T-helper 2 cell treated with Interferon-gamma antibody and Interleukin-4, amounts not matched to agents 100 ng/mL and 5 ng/mL, for 36 hours (primary cell): ENCODE data around the gene PRSS16. TPM values are rescaled to one million over a fixed set of nuclear protein-coding genes. Genes with fewer than 3 reads are reported as not detected.
"Not testable (repeated sequence)": the region's sequence is repeated elsewhere in the genome, so short reads cannot be mapped to it uniquely, and the experiment has no call there.

ENCODE experiments used
- intact Hi-C: fragments of 100-400 bp; cut with micrococcal nuclease; formaldehyde crosslinking; loops from one replicate; pipeline ENCODE4 v1.15.1; 2023
- total RNA-seq: library from RNA; stranded (reverse); gene quantifications from 2 replicates; pipeline ENCODE4 v1.2.3, GENCODE V29; 2022

The PRSS16 gene, protein sequence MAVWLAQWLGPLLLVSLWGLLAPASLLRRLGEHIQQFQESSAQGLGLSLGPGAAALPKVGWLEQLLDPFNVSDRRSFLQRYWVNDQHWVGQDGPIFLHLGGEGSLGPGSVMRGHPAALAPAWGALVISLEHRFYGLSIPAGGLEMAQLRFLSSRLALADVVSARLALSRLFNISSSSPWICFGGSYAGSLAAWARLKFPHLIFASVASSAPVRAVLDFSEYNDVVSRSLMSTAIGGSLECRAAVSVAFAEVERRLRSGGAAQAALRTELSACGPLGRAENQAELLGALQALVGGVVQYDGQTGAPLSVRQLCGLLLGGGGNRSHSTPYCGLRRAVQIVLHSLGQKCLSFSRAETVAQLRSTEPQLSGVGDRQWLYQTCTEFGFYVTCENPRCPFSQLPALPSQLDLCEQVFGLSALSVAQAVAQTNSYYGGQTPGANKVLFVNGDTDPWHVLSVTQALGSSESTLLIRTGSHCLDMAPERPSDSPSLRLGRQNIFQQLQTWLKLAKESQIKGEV
- total RNA-seq = 1.3 and 1.9 TPM in 2 replicates

DNA sequence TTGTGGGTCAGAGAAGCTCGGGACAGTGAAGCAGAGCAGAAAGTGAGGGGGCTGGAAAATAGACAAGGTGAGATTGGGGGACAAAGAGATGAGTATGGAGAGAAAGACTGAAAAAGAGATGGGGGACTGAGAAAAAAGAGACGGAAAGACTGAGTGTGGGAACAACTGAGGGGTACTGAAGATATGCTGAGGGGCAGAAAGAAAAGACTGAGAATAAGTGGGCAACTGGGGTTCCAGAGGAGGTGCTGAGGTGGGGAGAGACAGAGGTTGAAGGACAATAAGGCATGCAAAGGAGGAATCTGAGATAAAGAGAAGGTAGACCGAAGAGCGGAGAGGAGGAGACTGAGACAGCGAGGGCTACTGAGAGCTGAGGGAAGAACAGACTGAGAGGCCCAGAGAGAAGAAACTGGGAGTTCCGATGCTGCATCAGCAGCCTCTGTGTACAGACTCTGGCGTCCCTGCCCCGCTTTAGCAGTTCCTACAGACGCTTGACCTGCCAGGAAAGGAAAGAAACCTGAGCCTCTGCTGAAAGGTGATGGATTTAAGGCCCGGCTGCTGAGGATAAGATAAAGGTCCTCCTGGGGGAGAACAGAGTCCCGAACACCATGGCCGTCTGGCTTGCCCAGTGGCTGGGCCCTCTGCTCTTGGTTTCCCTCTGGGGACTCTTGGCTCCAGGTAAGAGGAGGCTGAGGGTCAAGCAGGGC is at the start of gene PRSS16:
TSS of gene PRSS16 (plus strand) at position 569 of the 704 bp plus-strand sequence. CDS start at position 606, 37 bp downstream.
- intact Hi-C loops = no loop called here

DNA sequence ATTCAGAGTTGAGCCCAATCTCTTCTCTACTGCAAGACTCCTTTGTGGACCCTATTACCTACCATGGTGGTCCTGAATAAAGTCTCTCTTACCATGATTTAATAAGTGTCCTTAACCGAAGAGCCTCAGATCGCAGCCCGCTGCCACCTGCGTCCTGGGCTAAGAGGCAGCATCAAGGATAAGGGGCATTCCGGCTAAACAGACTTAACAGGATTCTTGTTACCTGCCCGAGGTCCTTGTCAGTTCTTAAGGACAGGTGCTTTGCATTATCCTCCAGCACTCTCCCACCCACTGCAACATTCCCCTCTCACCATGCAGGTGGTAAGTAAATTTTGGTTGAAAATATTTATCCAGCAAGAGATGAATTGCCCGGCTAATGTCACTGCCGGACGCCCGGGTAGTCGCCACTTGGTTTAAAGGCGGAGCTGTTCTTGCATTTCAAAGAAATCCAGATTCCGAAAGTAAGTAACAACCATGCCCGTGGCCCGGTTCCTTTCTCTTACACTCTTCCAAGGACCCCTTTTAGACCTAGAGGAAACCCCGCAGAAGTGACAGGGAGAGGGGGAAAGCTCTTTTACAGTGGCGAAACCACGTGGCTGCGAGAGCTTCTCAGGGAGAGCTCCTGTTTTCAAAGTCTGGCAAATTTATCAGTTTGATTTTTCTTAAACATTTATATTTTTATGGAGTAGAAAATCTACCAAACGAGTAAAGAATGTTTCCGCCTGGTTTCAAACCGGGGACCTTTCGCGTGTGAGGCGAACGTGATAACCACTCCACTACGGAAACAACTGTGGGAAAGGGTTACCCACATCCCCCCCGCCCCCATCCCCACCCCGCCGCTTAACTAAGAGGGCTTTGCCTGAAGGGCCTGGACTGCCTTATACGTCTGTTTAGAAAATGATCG is 41.9 kb upstream of the PRSS16 start:
- intact Hi-C loops = loop anchor here (5.0 kb wide), 1 partner anchor 47 kb away; no protein-coding TSS in a partner anchor

DNA sequence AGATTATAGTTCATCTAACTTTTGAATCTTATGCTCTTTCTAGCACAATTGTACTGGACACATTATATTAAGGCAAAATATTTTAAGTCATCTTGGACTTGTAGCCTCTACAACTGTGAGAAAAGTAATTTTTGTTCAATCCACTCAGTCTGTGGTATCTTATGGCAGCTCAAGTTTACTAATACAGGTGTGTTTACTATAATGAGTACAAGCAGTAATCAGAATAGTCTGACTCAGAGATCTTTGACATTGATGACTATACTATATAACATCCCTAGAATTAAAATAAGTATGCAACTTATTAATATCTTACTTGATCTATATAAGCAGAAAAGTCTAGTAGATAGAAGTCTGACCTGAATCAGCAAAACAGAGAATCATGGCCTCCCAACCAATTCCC is 40.7 kb upstream of the PRSS16 start:
- intact Hi-C loops = loop anchor here (5.0 kb wide), 1 partner anchor 45 kb away; no protein-coding TSS in a partner anchor

DNA sequence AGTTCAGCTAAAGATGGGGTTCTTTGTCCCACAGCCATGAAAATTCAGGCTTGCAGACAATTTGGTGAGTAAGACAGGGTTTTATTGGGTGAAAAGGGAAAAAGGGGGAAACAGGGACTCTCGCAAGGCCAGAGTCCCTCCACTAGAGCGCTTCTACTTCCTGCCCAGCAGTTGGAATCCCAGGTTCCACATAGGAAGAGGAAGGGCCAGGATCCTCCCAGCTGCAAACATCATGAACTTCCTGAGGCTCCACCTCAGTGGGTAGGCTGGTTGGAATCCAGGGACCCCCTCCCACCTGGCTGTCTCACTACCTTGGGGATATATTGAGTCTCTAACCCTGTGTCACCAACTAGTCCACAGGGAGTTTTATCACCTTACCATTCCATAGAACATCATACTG is 39.5 kb upstream of the PRSS16 start:
- intact Hi-C loops = loop anchor here (5.0 kb wide), 1 partner anchor 44 kb away; no protein-coding TSS in a partner anchor

DNA sequence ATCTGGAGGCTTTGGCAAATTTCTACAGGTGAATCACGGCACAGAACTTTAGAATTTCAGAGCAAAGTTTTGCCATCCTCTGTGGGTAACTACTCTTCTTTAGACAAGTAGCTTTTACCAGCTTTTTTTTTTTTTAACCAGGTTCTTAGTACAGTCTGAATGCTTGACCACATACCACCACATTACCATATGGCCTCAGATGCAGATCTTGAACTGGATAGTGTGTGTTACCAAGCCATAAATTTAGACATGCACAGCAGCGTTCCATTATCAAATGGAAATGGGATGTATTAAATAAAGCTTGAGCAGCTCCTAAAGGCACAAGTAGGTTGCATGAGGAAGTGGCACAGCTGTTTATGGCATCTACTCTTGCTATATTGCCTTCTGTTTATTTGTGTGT is 38.3 kb upstream of the PRSS16 start:
- intact Hi-C loops = loop anchor here (5.0 kb wide), 1 partner anchor 43 kb away; no protein-coding TSS in a partner anchor

DNA sequence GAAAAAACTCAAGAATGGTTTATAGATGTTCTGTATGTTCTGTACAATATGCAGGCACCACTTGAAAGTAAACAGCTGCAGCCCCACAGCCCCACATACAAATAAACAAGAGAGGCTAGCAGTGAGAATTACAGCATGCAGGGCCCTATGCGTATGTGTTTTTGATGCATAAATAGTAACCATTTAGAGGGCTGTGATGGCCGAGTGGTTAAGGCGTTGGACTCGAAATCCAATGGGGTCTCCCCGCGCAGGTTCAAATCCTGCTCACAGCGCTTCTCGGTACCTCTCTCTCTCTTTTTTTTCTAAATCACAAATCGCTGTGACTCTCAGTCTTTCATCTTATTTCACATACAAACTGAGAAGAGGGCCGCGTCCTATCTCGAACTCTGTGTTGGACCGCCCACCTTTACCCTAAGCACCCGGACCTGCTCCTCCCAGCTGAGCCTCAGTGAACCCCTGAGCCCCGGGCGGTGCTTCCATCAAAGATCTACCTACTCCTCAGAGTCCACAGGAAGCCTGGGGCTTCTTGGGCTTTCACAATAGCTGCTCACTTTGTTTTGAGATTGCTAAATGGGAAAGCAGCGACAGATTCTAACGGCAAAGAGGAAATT is 37.7 kb upstream of the PRSS16 start:
- intact Hi-C loops = loop anchor here (5.0 kb wide), 1 partner anchor 43 kb away; no protein-coding TSS in a partner anchor

DNA sequence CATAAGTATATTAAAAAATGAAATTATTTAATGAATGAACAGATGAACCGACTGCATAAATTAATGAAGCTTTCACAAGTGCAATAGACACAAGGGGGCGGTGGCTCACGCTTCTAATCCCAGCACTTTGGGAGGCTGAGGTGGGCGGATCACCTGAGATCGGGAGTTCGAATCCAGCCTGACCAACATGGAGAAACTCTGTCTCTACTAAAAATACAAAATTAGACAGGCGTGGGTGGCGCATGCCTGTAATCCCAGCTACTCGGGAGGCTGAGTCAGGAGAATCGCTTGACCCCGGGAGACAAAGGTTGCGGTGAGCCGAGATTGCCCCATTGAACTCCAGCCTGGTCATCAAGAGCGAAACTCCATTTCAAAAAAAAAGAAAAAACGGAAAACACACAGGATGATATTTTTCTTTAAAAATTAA is 34.4 kb upstream of the PRSS16 start:
- intact Hi-C loops = not testable (repeated sequence)

DNA sequence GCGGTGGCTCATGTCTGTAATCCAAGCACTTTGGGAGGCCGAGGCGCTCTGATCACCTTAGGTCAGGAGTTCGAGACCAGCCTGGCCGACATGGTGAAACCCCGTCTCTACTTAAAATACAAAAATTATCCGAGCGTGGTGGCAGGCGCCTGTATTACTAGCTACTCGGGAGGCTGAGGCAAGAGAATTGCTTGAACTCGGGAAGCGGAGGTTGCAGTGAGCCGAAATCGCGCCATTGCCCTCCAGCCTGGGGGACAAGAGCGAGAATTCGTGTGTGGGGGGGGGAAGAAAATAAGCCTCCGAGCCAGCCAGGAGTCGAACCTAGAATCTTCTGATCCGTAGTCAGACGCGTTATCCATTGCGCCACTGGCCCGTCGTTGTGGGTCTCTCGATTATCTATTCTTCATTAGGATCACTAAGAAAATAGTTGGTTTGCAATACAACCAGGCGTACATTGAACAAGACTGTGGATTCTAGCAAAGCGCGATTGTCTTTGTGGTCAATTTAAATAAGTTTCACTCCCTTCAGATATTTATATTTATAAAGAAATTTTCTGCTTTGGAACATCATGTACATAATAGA is 33.9 kb upstream of the PRSS16 start:
- intact Hi-C loops = no loop called here

DNA sequence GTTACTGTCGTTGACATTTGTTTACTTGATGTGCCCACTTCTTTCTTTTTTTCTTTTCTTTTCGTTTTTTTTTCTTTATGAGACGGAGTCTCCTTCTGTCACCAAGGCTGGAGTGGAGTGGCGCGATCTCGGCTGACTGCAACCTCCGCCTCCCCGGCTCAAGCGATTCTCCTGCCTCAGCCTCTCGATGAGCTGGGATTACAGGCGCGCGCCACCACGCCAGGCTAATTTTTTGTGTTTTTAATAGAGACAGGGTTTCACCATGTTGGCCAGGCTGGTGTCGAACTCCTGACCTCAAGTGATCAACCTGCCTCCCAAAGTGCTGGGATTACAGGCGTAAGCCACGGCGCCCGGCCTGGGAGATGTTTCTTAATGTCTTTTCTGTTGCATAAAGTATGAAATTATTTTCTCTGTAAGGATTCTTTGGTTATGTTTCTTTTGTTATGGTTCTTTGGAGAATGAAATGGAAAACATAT is 33.3 kb upstream of the PRSS16 start:
- intact Hi-C loops = no loop called here

DNA sequence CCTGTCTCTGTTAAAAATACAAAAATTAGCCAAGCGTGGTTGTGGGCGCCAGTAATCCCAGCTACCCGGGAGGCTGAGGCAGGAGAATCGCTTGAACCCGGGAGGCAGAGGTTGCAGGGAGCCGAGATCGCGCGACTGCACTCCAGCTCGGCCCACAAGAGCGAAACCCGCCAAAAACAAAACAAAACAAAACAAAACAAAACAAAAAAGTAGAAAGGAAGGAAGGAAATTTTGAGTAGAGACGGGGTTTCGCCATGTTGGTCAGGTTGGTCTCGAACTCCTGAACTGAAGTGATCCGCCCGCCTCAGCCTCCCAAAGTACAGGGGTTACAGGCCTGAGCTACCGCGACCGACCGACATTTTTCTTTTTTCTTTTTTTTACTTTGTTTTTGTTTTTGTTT is 30.6 kb upstream of the PRSS16 start:
- intact Hi-C loops = no loop called here

DNA sequence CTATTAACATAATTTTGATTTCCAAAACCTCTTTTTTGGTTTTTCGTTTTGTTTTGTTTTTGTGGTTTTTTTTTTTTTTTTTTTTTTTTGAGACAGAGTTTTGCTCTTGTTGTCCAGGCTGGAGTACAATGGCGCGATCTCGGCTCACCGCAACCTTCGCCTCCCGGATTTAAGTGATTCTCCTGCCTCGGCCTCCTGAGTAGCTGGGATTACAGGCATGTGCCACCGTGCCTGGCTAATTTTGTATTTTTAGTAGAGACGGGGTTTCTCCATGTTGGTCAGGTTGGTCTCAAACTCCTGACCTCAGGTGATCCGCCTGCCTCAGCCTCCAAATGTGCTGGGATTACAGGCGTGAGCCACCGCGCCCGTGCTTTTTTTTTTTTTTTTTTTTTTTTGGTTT is 24.5 kb upstream of the PRSS16 start:
- intact Hi-C loops = not testable (repeated sequence)

DNA sequence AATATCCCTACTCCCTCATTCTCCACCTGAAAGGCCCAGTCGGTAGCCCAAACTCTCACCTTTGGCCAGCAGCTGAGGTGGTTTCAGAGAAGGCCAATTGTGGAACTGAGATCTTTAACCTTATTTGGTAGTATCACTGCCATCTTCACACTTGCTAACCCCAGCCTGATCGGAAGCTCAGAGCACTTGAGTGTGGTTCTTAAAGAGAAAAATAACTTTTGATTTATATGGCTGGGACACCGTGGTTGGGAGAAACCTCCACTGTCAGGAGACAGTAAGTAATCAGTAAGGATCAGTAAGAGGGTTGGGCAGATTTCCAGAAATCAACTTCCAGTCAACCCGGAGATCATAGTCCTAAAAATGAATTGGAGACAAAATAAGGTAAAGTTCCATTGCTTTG is 22.8 kb upstream of the PRSS16 start:
- intact Hi-C loops = no loop called here

DNA sequence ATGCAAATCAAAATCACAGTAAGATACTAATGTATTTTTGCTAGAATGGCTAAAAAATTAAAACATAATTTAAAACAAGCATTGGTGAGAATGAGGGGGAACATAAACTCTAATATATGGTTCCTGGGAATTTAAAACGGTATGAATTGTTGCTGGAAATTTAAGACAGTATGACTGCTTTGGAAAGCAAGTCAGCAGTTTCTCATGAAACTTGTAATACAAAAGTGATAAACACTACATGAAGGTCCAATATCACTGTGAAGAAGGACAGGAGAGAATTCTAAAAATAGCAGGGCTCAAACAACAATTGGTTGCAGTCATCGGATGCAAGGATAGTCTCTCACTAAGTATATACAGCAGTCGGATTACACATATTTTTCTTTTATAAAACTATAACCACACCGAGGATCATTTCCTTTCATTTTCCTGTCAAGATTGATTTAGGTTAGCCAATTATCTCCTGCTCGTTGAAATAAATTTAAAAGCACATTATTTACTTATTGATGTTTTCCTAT is 18.5 kb upstream of the PRSS16 start:
- intact Hi-C loops = no loop called here

DNA sequence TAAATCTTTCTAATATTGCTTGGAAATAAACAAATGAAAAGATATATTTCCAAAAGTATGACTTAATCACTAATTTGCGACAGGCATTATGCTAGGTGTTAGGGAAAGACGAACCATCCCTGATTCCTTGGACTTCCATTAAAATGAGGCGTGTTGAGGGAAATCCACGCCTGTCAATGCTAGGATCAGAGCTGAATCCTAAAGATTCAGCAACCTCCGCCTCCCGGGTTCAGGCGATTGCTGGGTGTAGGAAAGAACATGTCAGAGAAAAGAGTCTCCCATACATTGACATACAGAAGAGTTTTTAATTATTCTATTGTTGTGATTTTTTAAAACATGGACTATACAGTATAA is 16.8 kb upstream of the PRSS16 start:
- intact Hi-C loops = no loop called here

DNA sequence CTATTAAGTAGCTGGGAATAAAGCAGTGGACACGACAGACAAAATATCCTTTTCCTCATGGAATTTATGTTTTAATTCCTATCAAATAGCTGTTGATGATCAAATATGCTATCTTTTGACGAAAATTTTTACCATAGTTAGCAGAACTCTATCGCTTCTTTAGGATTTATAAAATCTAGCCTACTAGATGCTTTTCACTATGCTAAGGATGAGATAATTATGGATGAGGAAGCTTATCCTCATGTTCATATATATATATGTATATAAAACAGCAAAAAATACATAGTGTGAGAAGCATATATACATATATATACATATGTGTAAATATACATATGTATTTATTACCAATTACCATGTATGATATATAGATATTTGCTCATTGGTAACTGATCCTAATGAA is 12.9 kb upstream of the PRSS16 start:
- intact Hi-C loops = loop anchor here (2.0 kb wide), 1 partner anchor 16 kb away; no protein-coding TSS in a partner anchor

DNA sequence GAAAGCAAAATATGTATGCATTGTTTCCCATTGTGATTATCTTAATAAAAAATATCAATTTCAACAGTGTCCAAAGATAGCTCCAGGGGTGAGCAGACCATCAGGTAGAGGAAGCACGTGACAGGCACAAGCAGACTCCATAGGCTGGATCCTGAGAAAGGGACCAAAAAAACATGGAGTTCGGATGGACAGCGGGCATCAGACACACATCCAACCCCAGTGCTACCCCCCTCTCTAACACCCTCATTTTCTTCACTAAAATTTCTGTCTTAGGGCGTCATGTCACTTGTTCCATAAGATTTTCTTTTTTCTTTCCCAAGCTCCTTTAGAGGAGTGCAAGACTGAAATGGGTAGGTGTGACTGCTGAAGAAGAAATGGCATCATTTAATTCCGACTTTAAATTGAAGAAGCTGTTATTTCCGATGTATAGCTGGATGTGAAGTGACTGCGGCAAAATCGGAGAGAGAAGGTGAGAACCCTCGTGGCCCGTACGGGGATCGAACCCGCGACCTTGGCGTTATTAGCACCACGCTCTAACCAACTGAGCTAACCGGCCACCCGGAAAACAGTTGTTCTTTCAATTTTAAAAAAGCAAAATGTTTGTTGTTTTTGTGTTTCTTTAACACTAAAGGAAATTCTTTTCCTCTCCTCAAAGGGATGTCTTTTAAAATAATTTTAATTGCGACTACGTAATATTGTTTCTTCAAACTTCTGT is 10.3 kb upstream of the PRSS16 start:
- intact Hi-C loops = loop anchor here (5.0 kb wide), 1 partner anchor 45 kb away; no protein-coding TSS in a partner anchor

DNA sequence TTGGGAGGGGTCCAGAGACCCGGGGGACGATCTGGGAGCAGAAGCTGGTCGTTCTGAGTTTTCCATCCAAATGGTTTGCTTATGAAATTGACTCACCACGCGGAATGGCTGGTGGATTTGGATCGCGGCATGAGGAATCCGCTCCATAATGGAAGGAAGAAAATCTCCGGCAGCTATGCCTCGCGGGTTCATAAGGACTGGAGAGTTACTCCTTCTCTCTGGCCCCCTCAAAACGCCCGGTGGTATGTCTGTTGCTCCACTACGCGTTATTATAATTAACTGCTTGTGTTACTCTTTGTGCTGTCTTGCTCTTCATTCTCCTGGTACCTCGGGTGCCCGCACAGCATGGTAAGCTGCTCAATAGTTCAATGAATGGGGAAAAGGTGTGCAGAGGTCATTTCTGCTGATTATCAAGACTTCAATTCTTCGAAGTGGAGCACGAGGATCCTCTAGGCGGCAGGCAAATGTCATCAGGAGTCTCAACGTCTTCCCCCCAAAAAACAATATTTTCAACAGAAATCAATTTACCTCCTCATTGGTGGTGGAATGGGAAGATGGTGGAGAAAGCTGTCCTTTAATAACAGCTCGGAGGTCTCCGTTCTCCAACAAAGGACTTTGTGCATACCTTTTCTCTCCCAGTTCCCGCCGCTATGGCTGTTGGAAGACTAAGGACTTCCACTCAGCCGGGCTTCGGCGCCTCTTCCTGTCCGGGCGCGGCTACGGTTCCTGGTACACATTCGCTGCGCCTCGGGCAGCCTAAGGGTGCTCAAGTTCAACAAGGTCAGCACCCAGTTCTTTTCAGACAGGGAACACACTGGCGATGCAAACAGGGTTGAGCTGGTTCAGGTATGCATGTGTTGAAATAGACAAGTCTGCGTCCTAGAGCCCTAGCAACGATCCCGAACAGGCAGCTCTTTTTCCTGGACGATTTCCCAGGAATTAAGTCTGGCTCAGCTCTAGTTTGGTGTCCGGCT is 9.2 kb upstream of the PRSS16 start:
- intact Hi-C loops = loop anchor here (5.0 kb wide), 1 partner anchor 44 kb away; no protein-coding TSS in a partner anchor

DNA sequence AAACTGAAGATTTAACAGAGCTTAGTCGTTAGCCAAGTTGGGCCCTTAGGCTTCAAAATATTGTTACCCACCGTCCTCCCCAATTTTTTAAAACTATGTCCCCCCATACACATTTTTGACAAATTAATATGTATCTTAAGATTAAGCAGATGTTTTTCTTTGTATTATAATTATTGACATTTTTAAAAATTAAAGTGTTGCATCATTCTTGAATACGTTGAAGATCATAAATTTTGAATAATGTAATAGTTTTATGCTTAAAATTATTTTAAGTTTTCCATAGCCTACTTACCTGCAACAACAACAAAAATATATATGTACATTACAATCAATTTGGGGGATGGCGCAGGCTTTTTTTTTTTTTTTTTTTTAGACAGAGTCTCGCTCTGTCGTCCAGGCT is 8.2 kb upstream of the PRSS16 start:
- intact Hi-C loops = loop anchor here (5.0 kb wide), 1 partner anchor 43 kb away; no protein-coding TSS in a partner anchor
